ENCODE results near the gene FAM50B. TPM values are rescaled to one million over a fixed set of nuclear protein-coding genes. Genes with fewer than 3 reads are reported as not detected.

Gene FAM50B
- total RNA-seq, 2 experiments from 2014 or later = 2.7 to 2.8 TPM

- no peak for TF ChIP-seq CTCF (IDR thresholded peaks at IDR 0.05)
- Mint-ChIP-seq H3K9me3 (no peaks in the 10 kb centered on the region), H3K36me3 (ENCODE audit: low read depth) (no peaks in the 10 kb centered on the region), H3K4me1 (ENCODE audit: low read depth) (no peaks in the 10 kb centered on the region), H3K4me3 (no peak overlapping the region), H3K27ac (no peak overlapping the region), H3K27me3 (peaks cover 1% of the 10 kb centered on the region)
- no peaks in the 10 kb centered on the region for H3K4me1 ChIP-seq (ENCODE audit: insufficient read depth, low read length)
- no peaks in the 10 kb centered on the region for H3K9me3 ChIP-seq (ENCODE audit: control insufficient read depth in 1 of 2, insufficient read depth in 1 of 2, low read length in 2 of 2)
- no peaks in the 10 kb centered on the region for H3K36me3 ChIP-seq (ENCODE audit: insufficient read depth, low read length)
- no peak overlapping the region for H3K4me3 ChIP-seq (ENCODE audit: low read length)
- no peaks in the 10 kb centered on the region for H3K27me3 ChIP-seq (ENCODE audit: control insufficient read depth in 1 of 2, insufficient read depth in 2 of 2, low read length in 2 of 2)
- DNase-seq (no peak), ATAC-seq (ENCODE audit: poor library complexity) (no peak)
- intact Hi-C loops (cut with DNase I, micrococcal nuclease) = no loop called here
- CTCF ChIA-PET = interaction anchor here (0.6 kb wide), 1 partner anchor 101 kb away, joined by 3 read pairs; no protein-coding TSS in a partner anchor
- POLR2A ChIA-PET = no interaction called here
- no peak overlapping the region for H3K27ac ChIP-seq (ENCODE audit: low read depth in 1 of 2, low read length in 2 of 2)
Measured at GRCh38 chr6:3837781-3838180, 11.4 kb upstream of the FAM50B start.

GRCh38 chr6:3838992-3839867 lies 9.9 kb upstream of the FAM50B start:
- H3K4me1 Mint-ChIP-seq (ENCODE audit: low read depth) = no peaks in the 10 kb centered on the region
- H3K9me3 Mint-ChIP-seq = no peaks in the 10 kb centered on the region
- ChIA-PET POLR2A (no interaction called here), CTCF (interaction anchor here (0.7 to 1.2 kb wide), 2 partner anchors 9 to 10 kb away, joined by 3 read pairs; partner anchors contain the start of gene FAM50B)
- H3K27ac Mint-ChIP-seq = no peak overlapping the region
- Histone ChIP-seq H3K4me1 (ENCODE audit: insufficient read depth, low read length) (no peaks in the 10 kb centered on the region), H3K4me3 (ENCODE audit: low read length) (no peak overlapping the region), H3K36me3 (ENCODE audit: insufficient read depth, low read length) (no peaks in the 10 kb centered on the region), H3K27ac (ENCODE audit: low read depth in 1 of 2, low read length in 2 of 2) (no peak overlapping the region), H3K27me3 (ENCODE audit: control insufficient read depth in 1 of 2, insufficient read depth in 2 of 2, low read length in 2 of 2) (no peaks in the 10 kb centered on the region), H3K9me3 (ENCODE audit: control insufficient read depth in 1 of 2, insufficient read depth in 1 of 2, low read length in 2 of 2) (no peaks in the 10 kb centered on the region)
- ATAC-seq (ENCODE audit: poor library complexity) (no peak), DNase-seq (no peak)
- no peaks in the 10 kb centered on the region for H3K36me3 Mint-ChIP-seq (ENCODE audit: low read depth)
- H3K4me3 Mint-ChIP-seq = no peak overlapping the region
- H3K27me3 Mint-ChIP-seq = no peaks in the 10 kb centered on the region
- TF ChIP-seq CTCF (IDR thresholded peaks at IDR 0.05) = no peak
- intact Hi-C loops (cut with DNase I, micrococcal nuclease) = no loop called here

- ATAC-seq (ENCODE audit: poor library complexity) = no peak
- no peak for TF ChIP-seq CTCF (IDR thresholded peaks at IDR 0.05)
- H3K27me3 Mint-ChIP-seq = no peaks in the 10 kb centered on the region
- Histone ChIP-seq H3K4me3 (ENCODE audit: low read length) (no peak overlapping the region), H3K27me3 (ENCODE audit: control insufficient read depth in 1 of 2, insufficient read depth in 2 of 2, low read length in 2 of 2) (no peaks in the 10 kb centered on the region), H3K9me3 (ENCODE audit: control insufficient read depth in 1 of 2, insufficient read depth in 1 of 2, low read length in 2 of 2) (no peaks in the 10 kb centered on the region), H3K4me1 (ENCODE audit: insufficient read depth, low read length) (no peaks in the 10 kb centered on the region), H3K27ac (ENCODE audit: low read depth in 1 of 2, low read length in 2 of 2) (no peak overlapping the region), H3K36me3 (ENCODE audit: insufficient read depth, low read length) (no peaks in the 10 kb centered on the region)
- H3K4me3 Mint-ChIP-seq = no peak overlapping the region
- no peak overlapping the region for H3K27ac Mint-ChIP-seq
- H3K4me1 Mint-ChIP-seq (ENCODE audit: low read depth) = no peaks in the 10 kb centered on the region
- H3K36me3 Mint-ChIP-seq (ENCODE audit: low read depth) = no peaks in the 10 kb centered on the region
- ChIA-PET POLR2A (interaction anchor here (0.9 kb wide), 1 partner anchor 8 kb away, joined by 3 read pairs; the partner anchor contains the start of gene FAM50B), CTCF (interaction anchor here (0.9 kb wide), 1 partner anchor 8 kb away, joined by 3 read pairs; the partner anchor contains the start of gene FAM50B)
- intact Hi-C loops (cut with DNase I, micrococcal nuclease) = loop anchor here in 1 of 2 experiments (10.0 kb wide), 1 partner anchor 294 kb away; the partner anchor contains the start of gene ECI2
- H3K9me3 Mint-ChIP-seq = no peaks in the 10 kb centered on the region
- DNase-seq = no peak
Measured at GRCh38 chr6:3841066-3841454, 8.1 kb upstream of the FAM50B start.
